HCEC 1CT (cell line): ENCODE measurements around the gene CBFA2T3.
"Not testable (repeated sequence)": the region's sequence is repeated elsewhere in the genome, so short reads cannot be mapped to it uniquely, and the experiment has no call there.

ENCODE experiments used
- DNase-seq: peaks from one replicate; pipeline ENCODE4 v3.0.0-alpha.2; 2017

CBFA2T3 gene

DNA sequence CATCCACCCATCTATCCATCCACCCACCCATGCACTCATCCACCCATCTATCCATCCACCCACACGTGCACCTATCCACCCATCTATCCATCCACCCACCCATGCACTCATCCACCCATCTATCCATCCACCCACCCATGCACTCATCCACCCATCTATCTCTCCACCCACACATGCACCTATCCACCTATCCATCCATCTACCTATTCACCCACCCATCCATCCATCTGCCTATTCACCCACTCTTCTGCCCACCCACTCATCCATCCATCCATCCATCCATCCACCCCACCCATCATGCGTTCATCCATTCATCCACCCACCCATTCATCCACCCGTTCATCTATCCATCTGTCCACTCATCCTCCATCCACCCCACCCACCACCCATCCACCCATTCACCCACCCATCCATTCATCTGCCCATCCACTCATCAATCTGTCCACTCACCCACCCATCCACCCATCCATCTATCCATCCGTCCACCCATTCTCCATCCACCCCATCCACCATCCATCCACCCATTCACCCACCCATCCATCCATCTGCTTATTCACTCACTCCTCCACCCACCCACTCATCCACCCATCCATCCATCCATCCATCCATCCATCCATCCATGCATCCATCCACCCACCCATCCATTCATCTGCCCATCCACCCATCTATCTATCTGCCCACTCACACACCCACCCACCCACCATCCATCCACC is 35.1 kb upstream of the CBFA2T3 start:
- DNase-seq, result no peak

DNA sequence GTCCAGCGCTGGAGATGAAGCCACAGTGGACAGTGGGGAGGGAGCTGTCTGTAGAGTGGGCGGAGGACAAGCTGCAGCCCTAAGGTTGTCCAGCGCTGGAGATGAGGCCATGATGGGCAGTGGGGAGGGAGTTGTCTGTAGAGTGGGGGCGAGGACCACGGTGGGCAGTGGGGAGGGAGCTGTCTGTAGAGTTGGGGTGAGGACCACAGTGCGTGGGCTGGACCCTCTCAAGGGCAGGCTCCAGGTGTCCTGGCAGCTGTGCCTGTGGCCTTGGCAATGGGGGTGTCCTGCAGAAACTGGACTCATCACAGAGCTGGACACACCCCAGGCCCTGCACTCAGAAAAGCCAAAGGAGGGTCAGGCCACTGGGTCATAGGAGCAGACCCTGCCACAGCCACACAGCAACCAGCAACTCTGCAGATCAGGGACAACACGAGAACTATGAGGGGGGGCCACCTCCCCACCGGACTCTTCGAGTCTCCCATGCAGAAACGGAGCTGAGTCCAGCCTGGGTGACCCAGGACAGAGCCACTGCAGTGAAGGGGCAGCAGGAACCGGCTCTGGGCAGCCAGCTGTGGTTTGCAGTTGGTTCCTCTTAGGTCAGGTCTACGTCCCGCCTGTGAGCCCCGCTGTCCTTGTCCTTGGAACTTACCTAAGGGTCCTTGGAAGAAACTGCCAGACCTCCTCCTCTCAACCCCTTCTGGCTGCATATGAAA is 33.4 kb upstream of the CBFA2T3 start:
- DNase-seq, result no peak

DNA sequence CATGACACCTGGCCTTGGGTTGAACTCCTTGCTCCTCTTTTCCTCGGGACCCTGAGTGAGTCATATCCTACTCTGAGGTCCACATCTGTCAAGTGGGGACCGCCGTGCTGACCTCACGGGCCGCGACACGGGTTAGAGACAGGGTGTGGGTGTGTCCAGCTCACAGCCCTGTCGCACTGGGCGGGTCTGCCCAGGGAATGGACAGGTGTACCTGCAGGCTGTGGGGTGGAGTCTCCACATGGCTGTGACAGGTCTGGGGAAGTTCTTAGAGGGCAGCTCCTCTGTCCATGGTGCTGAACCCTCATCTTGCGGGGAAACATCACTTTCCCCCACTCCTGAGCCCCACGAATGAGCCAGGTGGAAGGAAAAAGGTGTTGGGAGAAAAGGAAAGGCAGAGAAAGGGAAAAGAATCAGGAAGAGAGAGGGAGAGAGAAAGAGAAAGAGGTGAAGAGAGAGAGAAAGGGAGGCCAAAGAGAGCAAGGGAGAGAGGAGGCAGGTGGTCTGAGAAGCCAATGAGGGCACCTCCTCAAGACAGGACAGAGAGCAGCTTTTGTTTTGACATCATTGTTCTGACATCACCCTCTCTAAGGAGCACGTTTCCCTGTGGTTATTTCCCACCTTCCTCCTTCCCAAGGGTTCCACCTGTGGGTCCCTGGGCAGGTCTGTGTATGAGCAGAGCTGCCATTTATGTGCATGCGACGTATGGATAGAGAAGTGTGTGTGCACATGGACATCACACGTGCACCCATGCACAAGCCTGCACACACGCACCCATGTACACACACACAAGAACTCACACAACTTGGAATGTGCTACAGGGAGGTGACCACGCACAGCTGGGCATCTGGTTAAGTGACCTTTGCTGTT is 32.6 kb upstream of the CBFA2T3 start:
- no peak for DNase-seq

DNA sequence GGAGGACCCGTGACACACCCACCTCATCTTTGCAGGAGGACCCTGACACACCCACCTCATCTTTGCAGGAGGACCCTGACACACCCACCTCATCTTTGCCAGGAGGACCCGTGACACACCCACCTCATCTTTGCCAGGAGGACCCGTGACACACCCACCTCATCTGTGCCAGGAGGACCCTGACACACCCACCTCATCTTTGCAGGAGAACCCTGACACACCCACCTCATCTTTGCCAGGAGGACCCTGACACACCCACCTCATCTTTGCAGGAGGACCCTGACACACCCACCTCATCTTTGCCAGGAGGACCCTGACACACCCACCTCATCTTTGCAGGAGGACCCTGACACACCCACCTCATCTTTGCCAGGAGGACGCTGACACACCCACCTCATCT is 31.8 kb upstream of the CBFA2T3 start:
- DNase-seq, result not testable (repeated sequence)

DNA sequence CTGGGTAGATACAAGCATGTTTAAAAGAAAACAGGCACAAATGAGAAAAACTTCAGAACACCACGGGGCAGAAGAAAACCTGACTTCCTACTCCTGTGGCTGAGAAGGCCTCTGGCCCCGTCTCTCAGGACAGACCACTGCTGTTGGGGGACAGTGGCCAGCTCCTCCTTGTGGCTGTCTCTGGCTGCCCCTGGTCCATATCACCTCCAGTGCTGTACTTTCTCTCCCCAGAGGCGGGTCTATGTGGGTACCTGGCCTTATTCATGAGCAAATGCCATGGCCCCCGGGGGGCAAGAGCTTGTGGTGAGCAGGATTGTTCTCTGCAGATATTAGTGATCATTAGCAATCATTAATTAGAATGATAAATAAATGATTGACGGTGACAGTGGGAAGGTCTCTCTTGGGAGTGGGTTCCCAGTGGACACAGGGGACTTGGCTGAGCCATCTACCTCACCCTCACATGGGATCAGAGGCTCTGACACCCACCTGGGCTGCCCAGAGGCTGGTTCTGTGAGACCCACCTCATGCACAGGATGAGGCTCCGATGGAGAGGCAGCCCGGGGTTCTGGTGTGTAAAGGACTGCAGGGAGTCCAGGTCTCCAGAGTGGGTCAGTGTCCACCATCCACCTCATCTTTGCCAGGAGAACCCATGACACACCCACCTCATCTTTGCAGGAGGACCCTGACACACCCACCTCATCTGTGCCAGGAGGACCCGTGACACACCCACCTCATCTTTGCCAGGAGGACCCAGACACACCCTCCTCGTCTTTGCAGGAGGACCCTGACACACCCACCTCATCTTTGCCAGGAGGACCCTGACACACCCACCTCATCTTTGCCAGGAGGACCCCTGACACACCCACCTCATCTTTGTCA is 30.6 kb upstream of the CBFA2T3 start:
- DNase-seq, result no peak

DNA sequence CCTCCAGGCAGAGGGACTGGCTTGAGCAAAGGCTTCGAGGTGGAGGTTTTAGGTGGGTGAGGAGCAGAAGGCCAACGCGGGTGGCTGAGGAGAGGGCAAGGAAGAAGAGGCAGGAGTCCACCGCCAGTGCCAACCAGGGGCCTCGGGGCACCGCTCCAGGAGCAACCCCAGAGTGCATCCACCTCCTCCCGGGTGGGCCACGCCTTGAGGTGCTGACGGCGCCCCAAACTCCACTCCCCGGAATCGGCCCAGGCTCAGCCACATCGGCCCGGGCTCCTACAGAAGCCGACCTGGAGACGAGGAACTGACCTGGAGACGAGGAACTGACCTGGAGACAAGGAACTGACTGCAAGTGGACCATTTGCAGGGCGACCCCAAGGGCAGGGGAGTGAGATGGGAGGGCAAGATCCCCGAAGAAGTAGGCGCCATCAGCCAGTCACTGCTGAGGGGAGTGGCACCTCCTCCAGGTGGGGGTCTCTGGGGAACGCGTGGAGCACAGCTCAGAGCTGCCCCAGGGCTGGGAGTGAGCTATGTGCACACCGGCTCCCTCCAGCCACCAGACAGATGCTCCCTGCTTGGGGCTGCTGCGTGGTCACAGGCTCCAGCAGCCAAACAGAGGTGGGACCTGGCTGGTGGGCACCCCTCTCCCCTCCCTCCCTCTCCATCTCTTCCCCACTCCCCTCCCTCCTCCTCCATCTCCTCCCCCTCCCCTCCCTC is 29.2 kb upstream of the CBFA2T3 start:
- DNase-seq, result no peak

DNA sequence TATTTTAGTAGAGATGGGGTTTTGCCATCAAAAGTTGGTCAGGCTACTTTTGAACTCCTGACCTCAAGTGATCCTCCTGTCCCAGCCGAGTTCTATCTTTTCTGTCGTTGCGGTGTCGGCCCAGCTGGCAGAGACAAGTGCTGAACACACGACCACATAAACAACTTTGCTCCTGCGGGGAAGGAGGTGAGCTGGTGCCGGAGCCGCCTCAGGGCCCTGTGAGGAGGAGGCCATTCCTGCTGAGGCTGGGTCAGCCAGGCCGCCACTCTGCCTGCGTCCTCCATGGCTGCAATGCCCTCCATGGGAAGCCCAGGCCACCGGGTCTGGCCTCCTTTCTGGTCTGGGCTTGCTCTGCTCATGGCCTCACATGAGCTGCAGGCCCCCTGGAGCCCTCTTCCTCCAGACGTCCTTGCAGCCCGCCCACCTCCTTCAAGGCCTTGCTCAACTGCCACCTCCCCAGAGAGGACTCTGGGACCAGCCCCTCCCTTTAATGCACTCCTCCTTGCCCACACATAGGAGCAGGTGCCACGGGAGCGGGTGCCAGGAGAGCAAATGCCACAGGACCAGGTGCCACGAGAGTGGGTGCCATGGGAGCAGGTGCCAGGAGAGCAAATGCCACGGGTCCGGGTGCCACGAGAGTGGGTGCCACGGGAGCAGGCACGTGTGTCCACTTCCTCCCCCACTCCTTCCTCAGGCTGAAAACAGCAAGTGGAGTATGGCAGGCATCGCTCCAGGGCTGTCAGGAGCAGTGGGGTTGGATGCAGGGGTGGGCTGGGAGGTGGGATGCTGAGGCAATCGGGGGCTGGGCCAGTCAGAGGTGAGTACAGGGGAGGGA is 28.4 kb upstream of the CBFA2T3 start:
- no peak for DNase-seq

DNA sequence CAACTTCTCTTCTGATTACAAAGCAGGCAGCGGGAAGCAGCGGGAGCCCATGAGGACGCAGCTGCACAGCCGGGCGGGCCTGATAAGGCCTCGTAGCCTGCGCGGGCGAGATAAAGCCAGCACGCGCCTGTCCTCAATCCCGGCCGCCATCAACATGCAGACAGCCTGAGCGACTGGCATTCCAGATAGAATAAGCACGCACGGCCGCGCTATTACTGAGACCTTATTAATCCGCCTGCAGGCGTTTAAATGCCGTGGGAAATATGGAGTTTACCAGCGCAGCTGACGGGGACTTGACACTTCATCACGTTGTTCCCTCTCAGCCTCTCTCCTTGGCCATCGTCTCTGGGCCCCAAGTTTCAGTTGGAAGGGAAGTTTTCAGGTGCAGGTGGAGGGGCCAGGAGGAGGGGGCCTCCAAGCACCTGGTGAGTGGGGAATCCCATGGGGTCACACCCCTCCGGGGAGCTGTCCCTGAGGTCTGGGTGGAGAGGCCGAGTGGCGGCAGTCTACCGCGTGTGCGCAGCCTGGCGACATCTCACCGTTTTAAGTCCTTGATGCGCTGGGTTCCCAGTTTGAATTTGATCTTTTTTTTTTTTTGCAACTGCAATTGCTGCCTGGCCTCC is 27.3 kb upstream of the CBFA2T3 start:
- DNase-seq, result no peak

DNA sequence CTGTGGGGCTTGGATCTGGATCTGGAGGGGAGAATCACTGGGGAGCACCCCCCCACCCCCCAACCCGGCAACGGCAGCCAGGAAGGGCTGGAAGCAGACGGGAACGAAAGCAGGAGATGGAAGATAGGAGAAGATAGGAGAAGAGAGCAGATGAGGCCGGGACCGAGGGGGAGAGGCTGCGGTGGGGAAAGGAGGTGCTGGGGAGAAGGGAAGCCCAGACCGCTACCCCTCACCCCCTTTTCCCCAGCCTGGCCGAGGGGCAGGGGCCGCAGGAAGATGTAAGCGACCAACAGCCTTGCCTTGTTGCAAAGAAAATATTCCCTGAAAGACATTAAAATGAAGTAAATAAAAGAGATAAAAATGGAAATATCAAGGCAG is 26.8 kb upstream of the CBFA2T3 start:
- no peak for DNase-seq

DNA sequence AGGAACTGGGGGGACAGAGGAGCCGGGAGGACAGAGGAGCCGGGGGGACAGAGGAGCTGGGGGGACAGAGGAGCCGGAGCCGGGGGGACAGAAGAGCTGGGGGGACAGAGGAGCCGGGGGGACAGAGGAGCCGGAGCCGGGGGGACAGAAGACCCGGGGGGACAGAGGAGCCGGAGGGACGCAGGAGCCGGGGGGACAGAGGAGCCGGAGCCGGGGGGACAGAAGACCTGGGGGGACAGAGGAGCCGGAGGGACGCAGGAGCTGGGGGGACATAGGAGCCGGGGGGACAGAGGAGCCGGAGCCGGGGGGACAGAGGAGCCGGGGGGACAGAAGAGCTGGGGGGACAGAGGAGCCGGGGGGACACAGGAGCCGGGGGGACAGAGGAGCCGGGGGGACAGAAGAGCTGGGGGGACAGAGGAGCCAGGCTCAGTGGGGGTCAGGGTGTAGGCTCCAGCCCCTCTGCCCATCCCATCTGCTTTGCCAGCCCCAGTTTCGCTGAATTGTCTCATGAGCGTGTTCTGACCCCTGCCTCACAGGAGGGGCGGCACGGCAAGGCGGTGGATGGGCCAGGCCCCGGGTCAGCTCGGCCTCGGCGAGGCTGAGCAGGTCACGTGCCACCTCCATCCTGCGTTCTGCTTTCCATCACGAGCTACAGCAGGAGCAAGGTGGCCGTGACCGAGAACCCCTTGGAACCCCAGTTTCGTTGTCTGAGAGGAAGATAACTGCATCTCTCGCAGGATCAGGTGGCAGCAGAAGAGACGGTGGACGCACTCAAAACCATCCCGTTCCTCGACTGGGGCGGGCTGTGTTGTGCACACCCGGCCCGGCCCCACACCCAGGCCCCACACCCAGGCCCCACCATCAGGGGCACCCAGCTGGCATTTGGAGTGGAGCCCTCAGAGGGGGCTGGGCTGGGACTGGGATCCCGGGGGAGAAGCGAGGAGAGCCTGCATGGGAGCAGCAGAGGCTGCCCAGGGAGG is 26.1 kb upstream of the CBFA2T3 start:
- no peak for DNase-seq

DNA sequence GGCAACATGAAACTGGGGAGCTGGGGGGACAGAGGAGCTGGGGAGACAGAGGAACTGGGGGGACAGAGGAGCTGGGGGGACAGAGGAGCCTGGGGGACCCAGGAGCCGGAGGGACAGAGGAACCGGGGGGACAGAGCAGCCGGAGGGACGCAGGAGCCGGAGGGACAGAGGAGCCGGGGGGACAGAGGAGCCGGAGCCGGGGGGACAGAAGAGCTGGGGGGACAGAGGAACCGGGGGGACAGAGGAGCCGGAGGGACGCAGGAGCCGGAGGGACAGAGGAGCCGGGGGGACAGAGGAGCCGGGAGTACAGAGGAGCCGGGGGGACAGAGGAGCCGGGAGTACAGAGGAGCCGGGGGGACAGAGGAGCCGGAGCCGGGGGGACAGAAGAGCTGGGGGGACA is 25.1 kb upstream of the CBFA2T3 start:
- DNase-seq, result not testable (repeated sequence)

DNA sequence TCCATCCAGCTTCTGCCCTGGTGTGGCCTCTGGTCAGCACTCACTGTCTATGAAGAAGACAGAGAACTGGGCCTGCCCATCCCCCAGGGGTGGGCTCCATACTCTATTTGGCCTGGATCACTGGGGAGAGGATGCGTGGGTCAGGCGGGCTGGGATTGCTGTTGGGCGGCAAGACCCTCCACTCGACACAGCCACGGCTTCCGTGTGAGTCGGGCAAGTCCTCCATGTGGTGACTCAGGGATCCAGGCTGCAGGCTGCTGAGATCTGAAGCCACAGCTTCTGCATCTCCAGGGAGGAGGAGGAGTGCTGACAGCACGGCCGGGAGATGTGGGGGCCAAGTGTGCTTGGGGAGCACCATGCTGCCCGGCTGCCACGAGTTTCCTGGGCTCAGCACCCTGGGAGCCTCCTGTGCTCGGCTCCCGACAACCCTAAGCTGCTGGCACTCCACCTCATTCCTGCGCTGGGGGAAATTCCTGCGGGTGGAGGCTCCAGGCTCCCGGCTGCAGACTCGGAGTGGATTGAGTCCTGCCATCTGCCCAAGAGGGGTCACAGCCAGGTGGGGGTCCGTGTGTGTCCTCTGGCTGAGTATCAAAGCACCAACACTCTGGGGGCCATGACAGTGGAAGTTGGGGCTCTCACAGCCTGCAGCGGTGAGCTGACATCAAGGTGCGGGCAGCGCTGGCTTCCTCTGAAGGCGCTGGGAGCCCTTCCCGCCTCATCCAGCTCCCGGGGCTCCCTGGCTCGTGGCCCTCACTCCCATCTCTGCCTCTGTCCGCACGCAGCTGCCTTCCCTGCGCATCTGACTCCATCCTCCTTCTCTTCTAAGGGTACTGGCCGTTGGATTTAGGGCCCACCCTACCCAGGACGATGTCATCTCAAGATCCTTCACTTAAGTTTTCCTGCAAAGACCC is 24.4 kb upstream of the CBFA2T3 start:
- no peak for DNase-seq

DNA sequence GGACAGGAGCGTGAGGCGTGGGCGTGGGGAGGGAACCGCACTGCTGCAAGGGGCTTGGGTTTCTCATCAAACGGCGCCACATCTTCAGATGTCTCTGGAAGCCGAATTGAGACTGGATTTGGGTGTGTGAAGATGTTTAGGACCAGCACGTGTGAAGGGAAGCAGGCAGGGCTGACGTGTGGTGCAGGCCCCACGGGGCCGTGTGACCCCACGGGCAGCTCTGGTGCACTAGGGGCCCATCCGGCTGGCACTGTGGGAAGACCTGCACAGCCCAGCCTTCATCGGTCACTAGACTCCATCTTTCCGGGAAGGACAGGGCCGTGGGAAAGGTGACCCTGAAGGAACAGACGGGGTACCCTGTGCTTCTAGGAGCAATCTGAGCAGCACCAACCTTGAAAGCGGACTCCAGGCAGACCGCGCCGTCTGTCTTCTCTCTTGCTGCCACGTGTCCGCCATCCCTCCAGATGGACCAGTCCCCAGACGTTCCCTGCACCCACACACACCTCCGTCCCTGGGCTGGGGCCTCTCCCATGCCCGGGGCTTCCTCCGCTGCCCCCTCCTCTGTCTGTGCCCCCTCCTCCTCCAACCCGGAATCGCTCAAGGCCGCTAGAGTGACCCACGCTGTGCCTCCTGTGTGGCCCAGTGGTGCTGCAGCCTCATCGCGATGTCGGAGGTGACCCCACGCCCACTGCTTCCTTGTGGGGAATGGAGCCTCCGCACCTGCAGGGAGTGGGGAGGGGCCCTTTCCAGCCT is 23.4 kb upstream of the CBFA2T3 start:
- no peak for DNase-seq

DNA sequence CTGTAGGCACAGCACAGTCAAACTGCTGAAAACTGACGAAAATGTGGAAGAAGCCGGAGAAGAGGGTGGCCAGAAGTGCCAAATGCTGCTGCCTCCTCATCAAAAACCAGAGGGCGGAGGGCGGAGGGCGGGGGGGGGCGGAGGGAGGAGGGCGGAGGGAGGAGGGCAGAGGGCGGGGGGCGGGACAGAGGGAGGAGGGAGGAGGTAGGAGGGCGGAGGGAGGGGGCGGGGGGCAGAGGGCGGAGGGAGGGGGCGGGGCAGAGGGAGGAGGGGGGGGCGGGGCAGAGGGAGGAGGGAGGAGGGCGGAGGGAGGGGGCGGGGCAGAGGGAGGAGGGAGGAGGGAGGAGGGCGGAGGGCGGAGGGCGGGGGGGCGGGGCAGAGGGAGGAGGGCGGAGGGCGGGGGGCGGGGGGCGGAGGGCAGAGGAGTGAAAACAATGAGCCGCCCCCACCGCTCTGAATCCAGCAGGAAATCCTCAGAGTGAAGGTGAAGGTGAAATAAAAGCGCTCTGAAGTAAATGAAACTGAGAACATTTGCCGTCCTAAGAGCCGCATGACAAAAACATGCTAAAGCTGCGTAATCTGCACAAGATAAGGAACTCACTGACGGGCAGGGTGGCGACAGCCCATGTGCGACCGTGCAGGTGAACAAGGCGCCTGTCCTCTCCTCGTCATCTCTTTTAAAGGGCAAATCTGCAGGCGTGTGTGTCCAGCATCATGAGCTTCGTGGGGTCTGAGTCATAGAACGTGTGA is 22.6 kb upstream of the CBFA2T3 start:
- DNase-seq, result no peak

DNA sequence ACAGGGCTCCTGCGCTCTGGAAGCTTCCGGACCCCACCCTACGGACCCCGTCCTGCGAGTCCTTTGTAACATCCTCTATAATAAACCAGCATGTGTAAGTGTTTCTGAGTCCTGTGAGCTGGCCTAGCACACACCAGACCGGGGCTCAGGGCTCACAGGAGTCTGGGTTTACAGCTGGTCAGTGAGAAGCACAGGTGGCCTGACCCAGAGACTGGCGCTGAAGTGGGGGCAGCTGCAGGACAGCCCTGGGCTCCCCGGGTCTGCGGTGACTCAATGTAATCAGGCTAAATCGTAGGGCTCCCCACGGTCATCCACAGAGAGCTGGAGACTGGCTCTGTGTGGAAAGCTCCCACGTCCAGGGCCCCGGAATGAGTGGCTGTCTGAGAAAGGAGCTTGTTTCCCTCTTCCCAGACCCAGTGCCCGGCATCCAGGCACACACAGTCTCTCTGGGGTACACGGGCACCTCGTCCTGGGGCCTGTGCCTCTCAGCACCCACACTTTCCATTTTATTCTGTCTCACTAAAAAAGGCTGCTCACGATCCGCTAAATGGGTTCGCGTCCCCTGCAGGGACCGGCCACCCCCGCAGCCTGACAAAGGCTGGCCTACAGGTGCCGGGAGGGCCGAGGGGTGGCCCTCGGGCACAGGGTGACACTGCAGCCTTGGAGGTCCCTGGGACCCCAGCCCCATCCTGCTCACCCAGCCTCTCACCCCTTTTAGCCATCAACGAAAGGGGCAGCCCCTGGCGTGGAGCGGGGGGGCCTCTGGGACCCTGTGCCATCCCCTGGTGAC is 18.9 kb upstream of the CBFA2T3 start:
- no peak for DNase-seq

DNA sequence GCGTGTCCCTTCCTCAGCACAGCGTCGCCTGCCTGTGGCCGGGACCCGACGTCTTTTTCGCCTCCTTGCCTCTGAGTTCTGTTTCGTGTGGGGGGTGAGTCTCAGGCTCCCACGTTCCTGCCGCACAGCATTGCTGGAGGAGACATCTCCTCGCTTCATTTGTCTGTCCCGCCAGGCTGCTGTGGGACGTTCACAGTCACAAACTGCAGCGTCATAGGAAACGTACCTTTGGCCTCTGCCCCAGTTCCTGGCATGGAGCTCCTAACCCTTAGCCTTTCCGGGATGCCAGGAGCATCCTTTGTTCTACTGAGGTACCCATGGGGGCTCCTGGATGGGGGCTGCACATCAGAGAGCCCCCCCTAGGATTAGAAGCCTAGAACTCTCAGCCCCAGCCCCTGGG is 18.2 kb upstream of the CBFA2T3 start:
- no peak for DNase-seq
